ENCODE measurements around the gene CRYGC. TPM values are rescaled to one million over a fixed set of nuclear protein-coding genes. Genes with fewer than 3 reads are reported as not detected.

Gene CRYGC
- total and polyA plus RNA-seq, 2 donors (not counting 1 experiment from before 2014, with no cell fraction given) = not detected

- ChIA-PET CTCF (no interaction called here), POLR2A (no interaction called here)
- Histone ChIP-seq H3K9me3 (ENCODE audit: control extremely low read depth in 1 of 3, control insufficient read depth in 2 of 3, insufficient read depth in 1 of 3, low read length in 2 of 3) (no peaks in the 10 kb centered on the region), H4K20me1 (ENCODE audit: control insufficient read depth, insufficient read depth, low read length, poor library complexity, severe bottlenecking) (no peaks in the 10 kb centered on the region), H3K36me3 (replicated peaks in 1 of 2; ENCODE audit: control extremely low read depth in 1 of 2, control insufficient read depth in 1 of 2, extremely low read depth in 1 of 2, insufficient read depth in 2 of 2, low read length in 1 of 2) (no peaks in the 10 kb centered on the region), H3K4me2 (replicated peaks; ENCODE audit: low read depth, low read length, poor library complexity, severe bottlenecking) (no peak overlapping the region), H2AFZ (ENCODE audit: insufficient read depth, low read depth, low read length, poor library complexity, severe bottlenecking) (no peak overlapping the region), H3K27ac (ENCODE audit: low read length in 2 of 2) (no peak overlapping the region), H3K4me1 (ENCODE audit: control insufficient read depth in 2 of 2, insufficient read depth in 2 of 2, low read length in 2 of 2) (no peaks in the 10 kb centered on the region), H3K27me3 (replicated peaks in 1 of 4; ENCODE audit: control extremely low read depth in 1 of 4, control insufficient read depth in 3 of 4, insufficient read depth in 4 of 4, low read length in 3 of 4) (no peaks in the 10 kb centered on the region), H3K4me3 (ENCODE audit: control extremely low read depth in 1 of 5, extremely low read depth in 1 of 5, insufficient read depth in 1 of 5, low read depth in 2 of 5, low read length in 4 of 5) (no peak overlapping the region), H3K79me2 (ENCODE audit: control insufficient read depth, insufficient read depth, low read length) (no peaks in the 10 kb centered on the region), H3K9ac (ENCODE audit: low read length) (no peak overlapping the region)
- intact Hi-C loops (cut with micrococcal nuclease) = no loop called here
- Mint-ChIP-seq H3K27ac (no peak overlapping the region), H3K4me1 (no peaks in the 10 kb centered on the region), H3K9me3 (ENCODE audit: insufficient read depth) (peaks cover 6% of the 10 kb centered on the region), H3K4me3 (no peak overlapping the region), H3K27me3 (peaks cover 14% of the 10 kb centered on the region)
- DNase-seq (no peak), ATAC-seq (ENCODE audit: low read depth) (no peak)
- no peak for TF ChIP-seq CTCF (IDR thresholded peaks at IDR 0.05)
- no peak for TF ChIP-seq EZH2 (IDR thresholded peaks at IDR 0.05; ENCODE audit: borderline replicate concordance, insufficient read depth, low read depth, low read length, poor library complexity, severe bottlenecking)
- 96% methylated on average over 3 of the region's 3 CpGs for WGBS (ENCODE audit: insufficient coverage)
Measured at GRCh38 chr2:208147759-208148158, 18.1 kb upstream of the CRYGC start.

- H3K9me3 ChIP-seq (ENCODE audit: control extremely low read depth in 1 of 3, control insufficient read depth in 2 of 3, insufficient read depth in 1 of 3, low read length in 2 of 3) = no peaks in the 10 kb centered on the region
- CTCF ChIA-PET = no interaction called here
- H3K9ac ChIP-seq (ENCODE audit: low read length) = no peak overlapping the region
- no peak overlapping the region for H2AFZ ChIP-seq (ENCODE audit: insufficient read depth, low read depth, low read length, poor library complexity, severe bottlenecking)
- H3K4me3 ChIP-seq (ENCODE audit: control extremely low read depth in 1 of 5, extremely low read depth in 1 of 5, insufficient read depth in 1 of 5, low read depth in 2 of 5, low read length in 4 of 5) = no peak overlapping the region
- no peaks in the 10 kb centered on the region for H3K27me3 ChIP-seq (replicated peaks in 1 of 4; ENCODE audit: control extremely low read depth in 1 of 4, control insufficient read depth in 3 of 4, insufficient read depth in 4 of 4, low read length in 3 of 4)
- Mint-ChIP-seq H3K27me3 (peaks cover 14% of the 10 kb centered on the region), H3K9me3 (ENCODE audit: insufficient read depth) (peaks cover 5% of the 10 kb centered on the region), H3K4me1 (no peaks in the 10 kb centered on the region), H3K27ac (no peak overlapping the region), H3K4me3 (no peak overlapping the region)
- no peaks in the 10 kb centered on the region for H4K20me1 ChIP-seq (ENCODE audit: control insufficient read depth, insufficient read depth, low read length, poor library complexity, severe bottlenecking)
- no peak for ATAC-seq (ENCODE audit: low read depth)
- intact Hi-C loops (cut with micrococcal nuclease) = no loop called here
- no peaks in the 10 kb centered on the region for H3K79me2 ChIP-seq (ENCODE audit: control insufficient read depth, insufficient read depth, low read length)
- H3K4me2 ChIP-seq (replicated peaks; ENCODE audit: low read depth, low read length, poor library complexity, severe bottlenecking) = no peak overlapping the region
- no peaks in the 10 kb centered on the region for H3K36me3 ChIP-seq (replicated peaks in 1 of 2; ENCODE audit: control extremely low read depth in 1 of 2, control insufficient read depth in 1 of 2, extremely low read depth in 1 of 2, insufficient read depth in 2 of 2, low read length in 1 of 2)
- no peak for DNase-seq
- POLR2A ChIA-PET = no interaction called here
- TF ChIP-seq EZH2 (IDR thresholded peaks at IDR 0.05; ENCODE audit: borderline replicate concordance, insufficient read depth, low read depth, low read length, poor library complexity, severe bottlenecking) (no peak), CTCF (IDR thresholded peaks at IDR 0.05) (no peak)
- no peak overlapping the region for H3K27ac ChIP-seq (ENCODE audit: low read length in 2 of 2)
- H3K4me1 ChIP-seq (ENCODE audit: control insufficient read depth in 2 of 2, insufficient read depth in 2 of 2, low read length in 2 of 2) = no peaks in the 10 kb centered on the region
Measured at GRCh38 chr2:208147008-208147407, 17.4 kb upstream of the CRYGC start.
